Measurements from ENCODE around the gene UBL7.

DNA sequence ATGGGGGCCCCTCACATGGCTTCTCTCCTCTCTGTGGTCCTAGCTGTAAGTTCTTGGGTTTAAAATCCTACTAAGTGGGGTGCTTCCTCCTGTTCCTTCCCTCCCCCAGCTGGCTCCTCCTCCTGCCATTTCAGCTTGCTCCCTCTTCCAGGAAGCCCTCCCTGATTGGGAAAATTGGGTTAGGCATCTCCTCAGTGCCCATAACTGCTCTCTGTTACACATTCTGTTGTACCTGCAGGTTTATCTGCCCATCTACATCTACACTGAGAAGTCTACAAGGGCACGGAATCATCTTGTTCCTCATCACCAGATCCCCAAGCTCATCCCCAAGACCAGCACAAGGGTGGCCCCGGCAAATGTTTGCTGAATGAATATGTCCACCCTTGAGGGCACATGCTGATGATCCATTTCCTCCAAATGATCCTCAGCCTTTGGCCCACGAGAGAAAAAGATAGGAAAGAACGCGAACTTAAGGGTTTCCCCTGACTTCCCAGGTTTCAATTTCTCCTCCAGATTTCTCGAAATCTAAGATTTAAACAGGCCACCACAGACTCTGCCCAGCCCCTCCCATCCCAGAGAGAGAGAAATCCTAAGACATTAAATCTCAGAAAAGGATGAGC is 31.1 kb downstream of the UBL7 start:
- TF ChIP-seq, protein P1, sequence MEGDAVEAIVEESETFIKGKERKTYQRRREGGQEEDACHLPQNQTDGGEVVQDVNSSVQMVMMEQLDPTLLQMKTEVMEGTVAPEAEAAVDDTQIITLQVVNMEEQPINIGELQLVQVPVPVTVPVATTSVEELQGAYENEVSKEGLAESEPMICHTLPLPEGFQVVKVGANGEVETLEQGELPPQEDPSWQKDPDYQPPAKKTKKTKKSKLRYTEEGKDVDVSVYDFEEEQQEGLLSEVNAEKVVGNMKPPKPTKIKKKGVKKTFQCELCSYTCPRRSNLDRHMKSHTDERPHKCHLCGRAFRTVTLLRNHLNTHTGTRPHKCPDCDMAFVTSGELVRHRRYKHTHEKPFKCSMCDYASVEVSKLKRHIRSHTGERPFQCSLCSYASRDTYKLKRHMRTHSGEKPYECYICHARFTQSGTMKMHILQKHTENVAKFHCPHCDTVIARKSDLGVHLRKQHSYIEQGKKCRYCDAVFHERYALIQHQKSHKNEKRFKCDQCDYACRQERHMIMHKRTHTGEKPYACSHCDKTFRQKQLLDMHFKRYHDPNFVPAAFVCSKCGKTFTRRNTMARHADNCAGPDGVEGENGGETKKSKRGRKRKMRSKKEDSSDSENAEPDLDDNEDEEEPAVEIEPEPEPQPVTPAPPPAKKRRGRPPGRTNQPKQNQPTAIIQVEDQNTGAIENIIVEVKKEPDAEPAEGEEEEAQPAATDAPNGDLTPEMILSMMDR (conservative IDR thresholded peaks at IDR 0.05) = no peak
- no peak for TF ChIP-seq EZH2 (IDR thresholded peaks at IDR 0.05; ENCODE audit: low read depth)
